Activated CD8-positive, alpha-beta memory T cell treated with anti-CD3 and anti-CD28 coated beads, Interleukin-2, amount 10 ng/mL, durations not matched to agents 7 days and 5 days (primary cell): ENCODE data around the gene SPTSSB. TPM values are rescaled to one million over a fixed set of nuclear protein-coding genes. Genes with fewer than 3 reads are reported as not detected.

ENCODE experiments used
- ATAC-seq: fragments of 150-1000 bp; cut with Tn5 transposase; one replicate; pipeline ENCODE4 v1.10.0; 2021; ENCODE audit warnings: moderate library complexity
- CTCF ChIA-PET: fragments of 350-600 bp; sonication (Branson Sonifier 250); formaldehyde crosslinking; loops from one replicate; lab custom pipeline; 2021; ENCODE audit warnings: antibody characterized with exemption; lab: Charles Lee
- DNase-seq: peaks from one replicate; pipeline ENCODE4 v3.0.0-alpha.2; 2020
- H3K27ac Mint-ChIP-seq: one replicate; pipeline ENCODE4 v1.8.0; 2021; ENCODE audit warnings: mild to moderate bottlenecking, mixed read lengths
- H3K27me3 Mint-ChIP-seq: one replicate; pipeline ENCODE4 v1.8.0; 2021; ENCODE audit warnings: mixed read lengths
- H3K36me3 Mint-ChIP-seq: one replicate; pipeline ENCODE4 v1.8.0; 2021; ENCODE audit warnings: mild to moderate bottlenecking, mixed read lengths
- H3K4me1 Mint-ChIP-seq: one replicate; pipeline ENCODE4 v1.8.0; 2021; ENCODE audit warnings: mixed read lengths
- H3K4me3 Mint-ChIP-seq: one replicate; pipeline ENCODE4 v1.8.0; 2021; ENCODE audit warnings: mild to moderate bottlenecking, moderate library complexity, mixed read lengths
- H3K9me3 Mint-ChIP-seq: one replicate; pipeline ENCODE4 v1.8.0; 2022; ENCODE audit warnings: low read depth, mixed read lengths
- total RNA-seq, 2 experiments: library from RNA; stranded (reverse); gene quantifications; one replicate each; pipeline ENCODE4 v1.2.3, GENCODE V29; 2021

SPTSSB gene
- total RNA-seq, 2 experiments from 2014 or later, result not detected

- CTCF ChIA-PET, result interaction anchor here (0.9 to 1.0 kb wide), 2 partner anchors 12 to 36 kb away, joined by 3 read pairs; no protein-coding TSS in a partner anchor
- ATAC-seq (peak; percentile 71), DNase-seq (no peak)
- Mint-ChIP-seq H3K27ac (no peak overlapping the region), H3K4me3 (peak overlapping the region; percentile 60), H3K9me3 (no peaks in the 10 kb centered on the region), H3K4me1 (peaks cover 14% of the 10 kb centered on the region), H3K36me3 (no peaks in the 10 kb centered on the region), H3K27me3 (peaks cover 72% of the 10 kb centered on the region)
Observed at GRCh38 chr3:161372321-161373260, 1.3 kb upstream of the SPTSSB start.

- DNase-seq (no peak), ATAC-seq (no peak)
- CTCF ChIA-PET, result no interaction called here
- H3K36me3 Mint-ChIP-seq, result no peaks in the 10 kb centered on the region
- H3K27me3 Mint-ChIP-seq, result peaks cover 70% of the 10 kb centered on the region
- peaks cover 14% of the 10 kb centered on the region for H3K4me1 Mint-ChIP-seq
- H3K27ac Mint-ChIP-seq, result no peak overlapping the region
- H3K4me3 Mint-ChIP-seq, result no peak overlapping the region
- no peaks in the 10 kb centered on the region for H3K9me3 Mint-ChIP-seq
Observed at GRCh38 chr3:161369531-161369930, 1.8 kb downstream of the SPTSSB start.

- no peaks in the 10 kb centered on the region for H3K4me1 Mint-ChIP-seq
- no peak for ATAC-seq
- H3K4me3 Mint-ChIP-seq, result no peak overlapping the region
- H3K27me3 Mint-ChIP-seq, result peaks cover 44% of the 10 kb centered on the region
- H3K36me3 Mint-ChIP-seq, result no peaks in the 10 kb centered on the region
- CTCF ChIA-PET, result no interaction called here
- H3K27ac Mint-ChIP-seq, result no peak overlapping the region
- DNase-seq, result no peak
- H3K9me3 Mint-ChIP-seq, result no peaks in the 10 kb centered on the region
Observed at GRCh38 chr3:161366094-161366493, 5.2 kb downstream of the SPTSSB start.

GRCh38 chr3:161358488-161358887 lies 12.8 kb downstream of the SPTSSB start:
- H3K27me3 Mint-ChIP-seq, result peaks cover 33% of the 10 kb centered on the region
- no peak for ATAC-seq
- H3K4me1 Mint-ChIP-seq, result no peaks in the 10 kb centered on the region
- no peak overlapping the region for H3K4me3 Mint-ChIP-seq
- no peaks in the 10 kb centered on the region for H3K9me3 Mint-ChIP-seq
- no peak for DNase-seq
- H3K27ac Mint-ChIP-seq, result no peak overlapping the region
- CTCF ChIA-PET, result no interaction called here
- H3K36me3 Mint-ChIP-seq, result no peaks in the 10 kb centered on the region

GRCh38 chr3:161356287-161356686 lies 15.0 kb downstream of the SPTSSB start:
- no peak for ATAC-seq
- Mint-ChIP-seq H3K27ac (no peak overlapping the region), H3K36me3 (peaks cover 1% of the 10 kb centered on the region), H3K4me1 (no peaks in the 10 kb centered on the region), H3K9me3 (no peaks in the 10 kb centered on the region), H3K27me3 (peaks cover 41% of the 10 kb centered on the region), H3K4me3 (no peak overlapping the region)
- no peak for DNase-seq
- CTCF ChIA-PET, result no interaction called here

GRCh38 chr3:161355508-161355907 lies 15.8 kb downstream of the SPTSSB start:
- Mint-ChIP-seq H3K4me3 (no peak overlapping the region), H3K4me1 (no peaks in the 10 kb centered on the region)

GRCh38 chr3:161354554-161354953 lies 16.8 kb downstream of the SPTSSB start:
- peaks cover 1% of the 10 kb centered on the region for H3K36me3 Mint-ChIP-seq
- no peaks in the 10 kb centered on the region for H3K9me3 Mint-ChIP-seq
- H3K27ac Mint-ChIP-seq, result no peak overlapping the region
- peaks cover 42% of the 10 kb centered on the region for H3K27me3 Mint-ChIP-seq
- CTCF ChIA-PET, result no interaction called here
- peaks cover 7% of the 10 kb centered on the region for H3K4me1 Mint-ChIP-seq
- no peak for ATAC-seq
- no peak for DNase-seq
- H3K4me3 Mint-ChIP-seq, result no peak overlapping the region

More at GRCh38 chr3:161355508-161355907, 15.8 kb downstream of the SPTSSB start:
- Mint-ChIP-seq H3K9me3 (no peaks in the 10 kb centered on the region), H3K27ac (no peak overlapping the region), H3K27me3 (peaks cover 42% of the 10 kb centered on the region), H3K36me3 (peaks cover 1% of the 10 kb centered on the region)
- no peak for ATAC-seq
- CTCF ChIA-PET, result no interaction called here
- DNase-seq, result no peak

- ATAC-seq (no peak), DNase-seq (no peak)
- CTCF ChIA-PET, result no interaction called here
- no peaks in the 10 kb centered on the region for H3K9me3 Mint-ChIP-seq
- peaks cover 8% of the 10 kb centered on the region for H3K4me1 Mint-ChIP-seq
- H3K36me3 Mint-ChIP-seq, result peaks cover 1% of the 10 kb centered on the region
- no peak overlapping the region for H3K27ac Mint-ChIP-seq
- H3K27me3 Mint-ChIP-seq, result peaks cover 63% of the 10 kb centered on the region
- no peak overlapping the region for H3K4me3 Mint-ChIP-seq
Observed at GRCh38 chr3:161351330-161351729, 20.0 kb downstream of the SPTSSB start.

- DNase-seq (no peak), ATAC-seq (no peak)
- Mint-ChIP-seq H3K4me1 (peaks cover 8% of the 10 kb centered on the region), H3K4me3 (no peak overlapping the region), H3K36me3 (peaks cover 1% of the 10 kb centered on the region), H3K27me3 (peaks cover 63% of the 10 kb centered on the region), H3K9me3 (no peaks in the 10 kb centered on the region), H3K27ac (no peak overlapping the region)
- CTCF ChIA-PET, result no interaction called here
Observed at GRCh38 chr3:161350916-161351315, 20.4 kb downstream of the SPTSSB start.

GRCh38 chr3:161349529-161350312 lies 21.6 kb downstream of the SPTSSB start:
- H3K36me3 Mint-ChIP-seq, result peaks cover 1% of the 10 kb centered on the region
- peaks cover 8% of the 10 kb centered on the region for H3K4me1 Mint-ChIP-seq
- peak; percentile 60 for ATAC-seq
- no peak overlapping the region for H3K27ac Mint-ChIP-seq
- CTCF ChIA-PET, result no interaction called here
- no peaks in the 10 kb centered on the region for H3K9me3 Mint-ChIP-seq
- H3K27me3 Mint-ChIP-seq, result peaks cover 61% of the 10 kb centered on the region
- H3K4me3 Mint-ChIP-seq, result no peak overlapping the region
- DNase-seq, result no peak

GRCh38 chr3:161348796-161349400 lies 22.4 kb downstream of the SPTSSB start:
- Mint-ChIP-seq H3K27ac (no peak overlapping the region), H3K36me3 (peaks cover 1% of the 10 kb centered on the region), H3K27me3 (peaks cover 63% of the 10 kb centered on the region), H3K9me3 (no peaks in the 10 kb centered on the region), H3K4me1 (peaks cover 8% of the 10 kb centered on the region), H3K4me3 (no peak overlapping the region)
- CTCF ChIA-PET, result no interaction called here
- ATAC-seq (no peak), DNase-seq (no peak)

- Mint-ChIP-seq H3K4me1 (peaks cover 8% of the 10 kb centered on the region), H3K27me3 (peaks cover 66% of the 10 kb centered on the region), H3K36me3 (peaks cover 1% of the 10 kb centered on the region), H3K4me3 (no peak overlapping the region), H3K27ac (no peak overlapping the region), H3K9me3 (no peaks in the 10 kb centered on the region)
- ATAC-seq (no peak), DNase-seq (no peak)
- CTCF ChIA-PET, result no interaction called here
Observed at GRCh38 chr3:161347726-161348125, 23.6 kb downstream of the SPTSSB start.

- Mint-ChIP-seq H3K27ac (no peak overlapping the region), H3K36me3 (no peaks in the 10 kb centered on the region), H3K9me3 (no peaks in the 10 kb centered on the region), H3K27me3 (peaks cover 66% of the 10 kb centered on the region), H3K4me3 (no peak overlapping the region), H3K4me1 (peaks cover 5% of the 10 kb centered on the region)
- CTCF ChIA-PET, result no interaction called here
- DNase-seq (no peak), ATAC-seq (no peak)
Observed at GRCh38 chr3:161345023-161345422, 26.3 kb downstream of the SPTSSB start.
